B cell (primary cell): ENCODE data around the gene LIMK1. TPM values are rescaled to one million over a fixed set of nuclear protein-coding genes. Genes with fewer than 3 reads are reported as not detected.

Source experiments
- ATAC-seq: fragments of 200-7000 bp; cut with Tn5 transposase; one replicate; pipeline ENCODE4 v1.10.0; 2021; ENCODE audit warnings: low read depth, mild to moderate bottlenecking, moderate number of reproducible peaks, moderate library complexity
- CTCF ChIA-PET: fragments of 350-600 bp; sonication (Branson Sonifier 250); formaldehyde crosslinking; loops from one replicate; lab custom pipeline; 2021; ENCODE audit warnings: antibody characterized with exemption, inconsistent platforms; lab: Charles Lee
- POLR2A ChIA-PET: fragments of 350-600 bp; sonication (Branson Sonifier 250); formaldehyde crosslinking; loops from one replicate; lab custom pipeline; 2021; ENCODE audit warnings: antibody characterized with exemption; lab: Charles Lee
- DNase-seq: peaks from one replicate; pipeline ENCODE4 v3.0.0; 2013
- H2AFZ ChIP-seq: 2 replicates; pipeline ENCODE4 v1.6.1; 2012; ENCODE audit warnings: mild to moderate bottlenecking, low read depth, low read length; ENCODE audit not compliant: insufficient read depth, poor library complexity, severe bottlenecking
- H3K27ac ChIP-seq, 2 donors: 1 replicate in 1 of 2; 2 replicates in 1 of 2; pipeline ENCODE4 v1.5.1; 2012 to 2013; ENCODE audit warnings: low read length in 2 of 2, mild to moderate bottlenecking in 2 of 2, moderate library complexity in 1 of 2
- H3K27me3 ChIP-seq, 4 experiments: fragments of 200-600 bp in 1 of 4; sonication (generic) in 1 of 4; replicated peaks in 1 of 4; 1 replicate in 2 of 4; 2 replicates in 2 of 4; pipeline versions ENCODE4 v1.6.1 to v1.7.0; 2013 to 2016; ENCODE audit warnings: low read length in 3 of 4, mild to moderate bottlenecking in 2 of 4, mixed read lengths in 1 of 4, moderate library complexity in 1 of 4; ENCODE audit not compliant: insufficient read depth in 4 of 4, control insufficient read depth in 3 of 4; ENCODE audit errors: control extremely low read depth in 1 of 4
- H3K36me3 ChIP-seq, 2 experiments: replicated peaks in 1 of 2; 1 replicate in 1 of 2; 2 replicates in 1 of 2; pipeline versions ENCODE4 v1.6.1 to v1.7.1; 2013; ENCODE audit warnings: low read length in 1 of 2; ENCODE audit not compliant: insufficient read depth in 2 of 2, control insufficient read depth in 1 of 2; ENCODE audit errors: control extremely low read depth in 1 of 2, extremely low read depth in 1 of 2
- H3K4me1 ChIP-seq, 2 donors: fragments of 200-600 bp in 1 of 2; sonication (generic) in 1 of 2; 1 replicate in 1 of 2; 2 replicates in 1 of 2; pipeline versions ENCODE4 v1.5.1 to v1.6.1; 2013 to 2017; ENCODE audit warnings: low read length in 2 of 2; ENCODE audit not compliant: control insufficient read depth in 2 of 2, insufficient read depth in 2 of 2
- H3K4me2 ChIP-seq: replicated peaks from 2 replicates; pipeline ENCODE3; 2012; ENCODE audit warnings: mild to moderate bottlenecking, low read depth, low read length; ENCODE audit not compliant: poor library complexity, severe bottlenecking
- H3K4me3 ChIP-seq, 5 experiments: fragments of 200-600 bp in 1 of 5; sonication (generic) in 1 of 5; 1 replicate in 3 of 5; 2 replicates in 2 of 5; pipeline versions ENCODE4 v1.5.1 to v1.7.0; 2011 to 2016; ENCODE audit warnings: low read length in 4 of 5, mild to moderate bottlenecking in 4 of 5, low read depth in 2 of 5, control low read depth in 1 of 5, moderate library complexity in 1 of 5; ENCODE audit not compliant: insufficient read depth in 1 of 5; ENCODE audit errors: control extremely low read depth in 1 of 5, extremely low read depth in 1 of 5
- H3K79me2 ChIP-seq: fragments of 200-600 bp; sonication (generic); one replicate; pipeline ENCODE4 v1.6.0; 2016; ENCODE audit warnings: low read length; ENCODE audit not compliant: control insufficient read depth, insufficient read depth
- H3K9ac ChIP-seq: fragments of 200-600 bp; sonication (generic); 2 replicates; pipeline ENCODE4 v1.6.1; 2017; ENCODE audit warnings: mild to moderate bottlenecking, low read length, moderate library complexity
- H3K9me3 ChIP-seq, 3 donors: one replicate each; pipeline versions ENCODE4 v1.6.1 to v1.7.1; 2013; ENCODE audit warnings: low read length in 2 of 3; ENCODE audit not compliant: control insufficient read depth in 2 of 3, insufficient read depth in 1 of 3; ENCODE audit errors: control extremely low read depth in 1 of 3
- H4K20me1 ChIP-seq: 2 replicates; pipeline ENCODE4 v1.6.0; 2012; ENCODE audit warnings: mild to moderate bottlenecking, low read length; ENCODE audit not compliant: insufficient read depth, control insufficient read depth, poor library complexity, severe bottlenecking
- H3K27ac Mint-ChIP-seq: one replicate; pipeline ENCODE4 v1.8.0; 2021; ENCODE audit warnings: mixed read lengths
- H3K27me3 Mint-ChIP-seq: one replicate; pipeline ENCODE4 v1.8.0; 2021; ENCODE audit warnings: mixed read lengths
- H3K4me1 Mint-ChIP-seq: one replicate; pipeline ENCODE4 v1.8.0; 2021; ENCODE audit warnings: mixed read lengths
- H3K4me3 Mint-ChIP-seq: one replicate; pipeline ENCODE4 v1.8.0; 2021; ENCODE audit warnings: mixed read lengths
- H3K9me3 Mint-ChIP-seq: one replicate; pipeline ENCODE4 v1.8.0; 2022; ENCODE audit warnings: mixed read lengths; ENCODE audit not compliant: insufficient read depth
- CTCF ChIP-seq: fragments of 200-600 bp; IDR thresholded peaks from one replicate; pipeline ENCODE4 v1.8.0; 2022; ENCODE audit warnings: antibody characterized with exemption, mild to moderate bottlenecking
- EZH2 ChIP-seq: IDR thresholded peaks from 2 replicates; pipeline ENCODE4 v1.6.1; 2012; ENCODE audit warnings: borderline replicate concordance, low read depth, mild to moderate bottlenecking, moderate library complexity, low read length; ENCODE audit not compliant: insufficient read depth, poor library complexity, severe bottlenecking
- WGBS: methylation state at CpG from one replicate; pipeline ENCODE4 v1.1.5; 2013; ENCODE audit warnings: missing lambda C conversion rate; ENCODE audit not compliant: insufficient coverage; 5-methylcytosine and 5-hydroxymethylcytosine counted together
- intact Hi-C: fragments of 100-400 bp; cut with micrococcal nuclease; formaldehyde crosslinking; loops from one replicate; pipeline ENCODE4 v1.10.0; 2022
- polyA plus RNA-seq: library from polyadenylated mRNA; depleted of rRNA; stranded (reverse); fragments of >200 nt; gene quantifications from 2 replicates; pipeline ENCODE4 v1.2.3, GENCODE V29; 2012
- total RNA-seq, 2 donors: library from RNA; stranded (reverse); fragments of 120-200 nt in 1 of 2; gene quantifications; 1 replicate in 1 of 2; 2 replicates in 1 of 2; pipeline versions ENCODE4 v1.2.3 to v1.2.4, GENCODE V29; 2013 to 2022

The LIMK1 gene
- total and polyA plus RNA-seq, 2 donors (not counting 1 experiment from before 2014, with no cell fraction given), result 38.7 to 70.8 TPM

DNA sequence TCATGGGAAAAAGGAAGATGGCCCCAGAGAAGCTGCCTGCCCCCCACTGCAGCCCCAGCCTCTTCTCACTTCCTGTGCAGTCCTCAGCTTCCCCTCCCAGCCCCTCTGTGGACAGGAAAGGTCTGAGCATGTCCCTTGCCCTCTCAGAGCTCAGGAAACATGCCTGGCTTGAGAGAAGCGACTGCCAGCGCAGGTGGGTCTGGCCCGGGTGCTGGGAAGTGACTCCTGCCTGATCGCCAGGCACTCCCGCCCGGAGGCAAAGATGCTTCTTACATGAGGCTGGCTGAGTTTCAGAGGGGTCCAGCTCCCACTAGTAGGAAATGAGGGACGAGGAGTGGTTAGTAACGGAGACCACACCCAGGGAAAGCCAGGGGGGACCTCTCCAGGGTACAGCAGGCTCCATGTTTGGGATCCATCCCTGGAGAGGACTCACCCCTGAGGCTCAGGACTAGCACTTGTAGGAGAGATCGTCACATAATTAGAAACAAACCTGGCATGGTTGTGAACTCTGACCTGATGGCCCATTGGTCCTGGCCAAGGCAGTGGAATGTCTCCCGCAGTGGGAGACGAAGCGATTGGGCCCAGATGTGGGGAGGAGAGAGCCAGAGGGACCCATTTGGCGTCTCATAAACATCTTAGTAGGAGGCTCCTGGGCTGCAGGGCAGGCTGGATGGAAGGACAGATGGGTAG, 43.4 kb upstream of the LIMK1 start:
- DNase-seq (no peak), ATAC-seq (no peak)
- no peak for TF ChIP-seq EZH2
- TF ChIP-seq CTCF, result no peak
- Histone ChIP-seq H3K79me2 (no peaks in the 10 kb centered on the region), H3K27me3 (no peaks in the 10 kb centered on the region), H3K36me3 (no peaks in the 10 kb centered on the region), H3K4me1 (no peaks in the 10 kb centered on the region), H2AFZ (no peak overlapping the region), H3K27ac (no peak overlapping the region), H3K9ac (no peak overlapping the region), H3K4me3 (no peak overlapping the region), H3K4me2 (no peak overlapping the region), H4K20me1 (no peaks in the 10 kb centered on the region), H3K9me3 (no peaks in the 10 kb centered on the region)
- ChIA-PET CTCF (interaction anchor here (2.1 kb wide), 1 partner anchor 15 kb away, joined by 8 read pairs; no protein-coding TSS in a partner anchor), POLR2A (no interaction called here)
- H3K27me3 Mint-ChIP-seq, result peaks cover 9% of the 10 kb centered on the region
- intact Hi-C loops, result no loop called here
- no peak overlapping the region for H3K27ac Mint-ChIP-seq
- H3K4me1 Mint-ChIP-seq, result no peaks in the 10 kb centered on the region
- 91% methylated on average over 13 of the region's 13 CpGs for WGBS
- H3K9me3 Mint-ChIP-seq, result no peaks in the 10 kb centered on the region
- no peak overlapping the region for H3K4me3 Mint-ChIP-seq

GRCh38 chr7:74040791-74041520, 42.6 kb upstream of the LIMK1 start:
- intact Hi-C loops, result no loop called here
- TF ChIP-seq CTCF (no peak), EZH2 (no peak)

More at GRCh38 chr7:74040791-74041520, 42.6 kb upstream of the LIMK1 start:
- H3K9me3 Mint-ChIP-seq, result no peaks in the 10 kb centered on the region
- ChIA-PET CTCF (interaction anchor here (1.2 kb wide), 1 partner anchor 14 kb away, joined by 4 read pairs; no protein-coding TSS in a partner anchor), POLR2A (no interaction called here)
- H3K36me3 ChIP-seq, result no peaks in the 10 kb centered on the region
- H4K20me1 ChIP-seq, result no peaks in the 10 kb centered on the region
- no peaks in the 10 kb centered on the region for H3K27me3 ChIP-seq
- no peak overlapping the region for H3K4me3 ChIP-seq
- no peak overlapping the region for H3K27ac ChIP-seq
- no peaks in the 10 kb centered on the region for H3K79me2 ChIP-seq
- ATAC-seq (no peak), DNase-seq (no peak)
- H3K4me2 ChIP-seq, result no peak overlapping the region
- no peak overlapping the region for H3K9ac ChIP-seq
- no peaks in the 10 kb centered on the region for H3K4me1 ChIP-seq
- H3K27me3 Mint-ChIP-seq, result peaks cover 7% of the 10 kb centered on the region
- H3K4me1 Mint-ChIP-seq, result no peaks in the 10 kb centered on the region
- 95% methylated on average over 12 of the region's 12 CpGs for WGBS
- H2AFZ ChIP-seq, result no peak overlapping the region
- no peaks in the 10 kb centered on the region for H3K9me3 ChIP-seq
- H3K27ac Mint-ChIP-seq, result no peak overlapping the region
- no peak overlapping the region for H3K4me3 Mint-ChIP-seq
